Left kidney (tissue), 8 donors: ENCODE results near the gene C12orf60. TPM values are rescaled to one million over a fixed set of nuclear protein-coding genes. Genes with fewer than 3 reads are reported as not detected.
A peak's percentile ranks its signal among the peaks of the same experiment; 100 is the strongest.
"Not testable (repeated sequence)": the region's sequence is repeated elsewhere in the genome, so short reads cannot be mapped to it uniquely, and the experiment has no call there.

Source experiments
- DNase-seq: peaks from one replicate; pipeline ENCODE4 v3.0.0-alpha.2; 2013
- long read RNA-seq, 8 donors: transcript quantifications; one replicate each; lab custom pipeline, GENCODE V29; 2026
- polyA plus RNA-seq: library from polyadenylated mRNA; unstranded; fragments of 120-200 nt; gene quantifications from one replicate; pipeline ENCODE4 v1.2.1, GENCODE V29; 2013; ENCODE audit not compliant: insufficient read length

C12orf60 gene
- polyA plus RNA-seq = 5.5 TPM
- long read RNA-seq, donor 1, partial matches to known transcripts = 0 of 74 reads
- long read RNA-seq, donor 1, other reads (novel, unspliced or antisense) = 71 of 74 reads
- long read RNA-seq, donor 2, transcript C12orf60-201 (2 exons, 1,684 nt) = major isoform, 5 of 5 reads
- long read RNA-seq, donor 2, partial matches to known transcripts = 0 of 5 reads
- long read RNA-seq, donor 2, other reads (novel, unspliced or antisense) = 0 of 5 reads
- long read RNA-seq, donor 3 = 0 reads
- long read RNA-seq, donor 4 = 0 reads
- long read RNA-seq, donor 5, partial matches to known transcripts = 7 of 69 reads
- long read RNA-seq, donor 5, other reads (novel, unspliced or antisense) = 58 of 69 reads
- long read RNA-seq, donor 6, partial matches to known transcripts = 92 of 109 reads
- long read RNA-seq, donor 6, other reads (novel, unspliced or antisense) = 14 of 109 reads
- long read RNA-seq, donor 7, partial matches to known transcripts = 105 of 120 reads
- long read RNA-seq, donor 7, other reads (novel, unspliced or antisense) = 11 of 120 reads
- long read RNA-seq, donor 8 = 0 reads

- peak; percentile 98 for DNase-seq
Measured at GRCh38 chr12:14803011-14803829, at the start of gene C12orf60, which contains the start of gene WBP11. C12orf60 (plus strand) TSS chr12:14803670; CDS start chr12:14822936, 19,266 bp downstream. WBP11 (minus strand) TSS chr12:14803478; CDS start chr12:14801383, 2,095 bp downstream.

GRCh38 chr12:14756334-14757143, 46.9 kb upstream of the C12orf60 start:
- no peak for DNase-seq

GRCh38 chr12:14759711-14760280, 43.7 kb upstream of the C12orf60 start:
- DNase-seq = not testable (repeated sequence)

- no peak for DNase-seq
Measured at GRCh38 chr12:14765398-14765797, 38.1 kb upstream of the C12orf60 start.

- DNase-seq = not testable (repeated sequence)
Measured at GRCh38 chr12:14766020-14766419, 37.5 kb upstream of the C12orf60 start.

- DNase-seq = no peak
Measured at GRCh38 chr12:14766649-14767215, 36.7 kb upstream of the C12orf60 start.

- no peak for DNase-seq
Measured at GRCh38 chr12:14767617-14768016, 35.9 kb upstream of the C12orf60 start.

- DNase-seq = no peak
Measured at GRCh38 chr12:14768823-14769405, 34.6 kb upstream of the C12orf60 start.

- DNase-seq = peak; percentile 57
Measured at GRCh38 chr12:14769466-14769968, 34.0 kb upstream of the C12orf60 start.

GRCh38 chr12:14769969-14770495, 33.4 kb upstream of the C12orf60 start:
- peak; percentile 79 for DNase-seq

- peak; percentile 98 for DNase-seq
Measured at GRCh38 chr12:14770496-14771461, 32.7 kb upstream of the C12orf60 start.

GRCh38 chr12:14771651-14772137, 31.8 kb upstream of the C12orf60 start:
- no peak for DNase-seq

GRCh38 chr12:14772946-14773345, 30.5 kb upstream of the C12orf60 start:
- no peak for DNase-seq

GRCh38 chr12:14773685-14774073, 29.8 kb upstream of the C12orf60 start:
- DNase-seq = no peak

- peak; percentile 97 for DNase-seq
Measured at GRCh38 chr12:14774074-14774905, 29.2 kb upstream of the C12orf60 start.

GRCh38 chr12:14774906-14775635, 28.4 kb upstream of the C12orf60 start:
- peak; percentile 36 for DNase-seq

GRCh38 chr12:14775636-14775980, 27.9 kb upstream of the C12orf60 start:
- no peak for DNase-seq
